ENCODE data around the gene HTD2.
"Not testable (repeated sequence)": the region's sequence is repeated elsewhere in the genome, so short reads cannot be mapped to it uniquely, and the experiment has no call there.

The HTD2 gene

GRCh38 chr3:58333206-58334012 is 27.1 kb downstream of the HTD2 start:
- DNase-seq = peak; percentile 11

- DNase-seq = no peak
These were observed 27.6 kb downstream of the HTD2 start for GRCh38 chr3:58334013-58334321.

- no peak for DNase-seq
These were observed 28.2 kb downstream of the HTD2 start for GRCh38 chr3:58334506-58334884.

GRCh38 chr3:58335652-58335947 is 29.3 kb downstream of the HTD2 start:
- DNase-seq = no peak

- no peak for DNase-seq
These were observed 30.0 kb downstream of the HTD2 start for GRCh38 chr3:58336135-58336882.

GRCh38 chr3:58337190-58337589 is 30.9 kb downstream of the HTD2 start:
- no peak for DNase-seq

- DNase-seq = not testable (repeated sequence)
These were observed 32.8 kb downstream of the HTD2 start for GRCh38 chr3:58339146-58339545.

GRCh38 chr3:58340594-58341244 is 34.4 kb downstream of the HTD2 start:
- DNase-seq = no peak

- no peak for DNase-seq
These were observed 35.1 kb downstream of the HTD2 start for GRCh38 chr3:58341376-58341775.

- no peak for DNase-seq
These were observed 36.4 kb downstream of the HTD2 start for GRCh38 chr3:58342676-58343075.

GRCh38 chr3:58345457-58345856 is 39.1 kb downstream of the HTD2 start:
- no peak for DNase-seq

- no peak for DNase-seq
These were observed 40.0 kb downstream of the HTD2 start for GRCh38 chr3:58346368-58346767.

GRCh38 chr3:58347984-58348383 is 41.7 kb downstream of the HTD2 start:
- no peak for DNase-seq

GRCh38 chr3:58349792-58350626 is 43.7 kb downstream of the HTD2 start:
- no peak for DNase-seq

GRCh38 chr3:58350627-58351013 is 44.3 kb downstream of the HTD2 start:
- no peak for DNase-seq

GRCh38 chr3:58351920-58352319 is 45.6 kb downstream of the HTD2 start:
- DNase-seq = no peak

- no peak for DNase-seq
These were observed 46.3 kb downstream of the HTD2 start for GRCh38 chr3:58352626-58353025.

GRCh38 chr3:58353722-58354553 is 47.6 kb downstream of the HTD2 start:
- DNase-seq = no peak

GRCh38 chr3:58355179-58355578 is 48.9 kb downstream of the HTD2 start:
- DNase-seq = no peak

- no peak for DNase-seq
These were observed 49.7 kb downstream of the HTD2 start for GRCh38 chr3:58356054-58356453.

- DNase-seq = no peak
These were observed 51.1 kb downstream of the HTD2 start for GRCh38 chr3:58357402-58357801.

GRCh38 chr3:58358092-58358491 is 51.8 kb downstream of the HTD2 start:
- no peak for DNase-seq

Data from activated T-cell treated with anti-CD3 and anti-CD28 coated beads for 4 hours (primary cell).